Chondrocyte (in vitro differentiated cells): ENCODE data around the gene USP34. TPM values are rescaled to one million over a fixed set of nuclear protein-coding genes. Genes with fewer than 3 reads are reported as not detected.

Source experiments
- DNase-seq: peaks from one replicate; pipeline ENCODE4 v3.0.0; 2021; ENCODE audit warnings: mixed read lengths, low spot score
- H3K27ac Mint-ChIP-seq: one replicate; pipeline ENCODE4 v1.8.0; 2021; ENCODE audit warnings: mild to moderate bottlenecking, moderate library complexity, mixed read lengths; ENCODE audit not compliant: unreplicated experiment
- H3K27me3 Mint-ChIP-seq: 2 replicates; pipeline ENCODE4 v1.8.0; 2021; ENCODE audit warnings: low read depth, mixed read lengths
- H3K36me3 Mint-ChIP-seq: 2 replicates; pipeline ENCODE4 v1.8.0; 2021; ENCODE audit warnings: low read depth, mixed read lengths
- H3K4me1 Mint-ChIP-seq: 2 replicates; pipeline ENCODE4 v1.8.0; 2021; ENCODE audit warnings: low read depth, mild to moderate bottlenecking, mixed read lengths
- H3K4me3 Mint-ChIP-seq: one replicate; pipeline ENCODE4 v1.8.0; 2021; ENCODE audit warnings: mild to moderate bottlenecking, moderate library complexity, mixed read lengths; ENCODE audit not compliant: unreplicated experiment
- H3K9me3 Mint-ChIP-seq: 2 replicates; pipeline ENCODE4 v1.8.0; 2021; ENCODE audit warnings: low read depth, mixed read lengths
- CTCF ChIP-seq: fragments of 200-600 bp; sonication (generic); IDR thresholded peaks from 2 replicates; pipeline ENCODE4 v1.5.0; 2021; ENCODE audit warnings: antibody characterized with exemption, mild to moderate bottlenecking, moderate library complexity
- total RNA-seq: library from RNA; stranded (reverse); gene quantifications from 3 replicates; pipeline ENCODE4 v1.2.1, GENCODE V29; 2021

USP34 gene
- total RNA-seq, 1 donor from 2014 or later, result 104 TPM

DNA sequence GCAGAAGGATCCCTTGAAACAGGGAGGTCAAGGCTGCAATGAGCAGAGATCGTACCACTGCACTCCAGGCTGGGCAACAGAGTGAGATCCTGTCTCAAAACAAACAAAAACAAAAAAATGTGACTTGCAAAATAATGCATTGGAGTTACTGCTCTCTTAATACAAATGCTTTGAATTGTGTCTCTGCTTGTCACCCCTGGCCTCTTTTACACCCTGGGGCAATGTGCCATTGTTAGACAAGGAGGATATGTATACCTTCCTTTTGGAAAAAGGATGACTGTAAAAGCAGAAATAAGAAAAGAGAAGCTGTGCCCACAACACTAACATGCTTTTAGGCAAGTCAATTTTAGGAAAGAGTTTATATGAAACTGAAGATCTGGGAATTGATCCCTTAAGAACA lies 329.7 kb downstream of the USP34 start:
- Mint-ChIP-seq H3K9me3 (no peaks in the 10 kb centered on the region), H3K36me3 (peaks cover 3% of the 10 kb centered on the region), H3K27ac (no peak overlapping the region), H3K4me3 (no peak overlapping the region), H3K4me1 (peaks cover 11% of the 10 kb centered on the region), H3K27me3 (no peaks in the 10 kb centered on the region)
- TF ChIP-seq CTCF, result no peak
- no peak for DNase-seq

GRCh38 chr2:61138859-61139258 lies 332.0 kb downstream of the USP34 start:
- H3K27ac Mint-ChIP-seq, result no peak overlapping the region

More at GRCh38 chr2:61138859-61139258, 332.0 kb downstream of the USP34 start:
- Mint-ChIP-seq H3K27me3 (no peaks in the 10 kb centered on the region), H3K36me3 (no peaks in the 10 kb centered on the region), H3K9me3 (no peaks in the 10 kb centered on the region), H3K4me1 (no peaks in the 10 kb centered on the region), H3K4me3 (no peak overlapping the region)
- no peak for DNase-seq
- TF ChIP-seq CTCF, result no peak

Other genes with a start within 250 kb of the USP34 start
- gene XPO1, start 67.3 kb upstream of the USP34 start, total RNA-seq, result 89.8 to 121 TPM (median 93.0 TPM) in 3 replicates